Calu3 (cell line): ENCODE data around the gene PCK1. TPM values are rescaled to one million over a fixed set of nuclear protein-coding genes. Genes with fewer than 3 reads are reported as not detected.

ENCODE experiments used
- BruUV-seq: library from RNA; stranded (reverse); fragments of 400-500 nt; replicated peaks from 2 replicates; lab custom pipeline; 2021; lab: Mats Ljungman, UMichigan
- CTCF ChIA-PET: fragments of 300-600 bp; sonication (Branson Sonifier 250); formaldehyde crosslinking; loops from one replicate; lab custom pipeline; 2022; ENCODE audit warnings: antibody characterized with exemption; lab: Charles Lee
- DNase-seq: peaks from one replicate; pipeline ENCODE4 v3.0.0; 2022
- H3K27ac Mint-ChIP-seq: one replicate; pipeline ENCODE4 v1.8.0; 2022; ENCODE audit warnings: mixed read lengths; ENCODE audit not compliant: unreplicated experiment
- H3K27me3 Mint-ChIP-seq: one replicate; pipeline ENCODE4 v1.8.0; 2022; ENCODE audit warnings: mixed read lengths; ENCODE audit not compliant: unreplicated experiment
- H3K36me3 Mint-ChIP-seq: one replicate; pipeline ENCODE4 v1.8.0; 2022; ENCODE audit warnings: mild to moderate bottlenecking, moderate library complexity, mixed read lengths; ENCODE audit not compliant: insufficient read depth, unreplicated experiment
- H3K4me1 Mint-ChIP-seq: one replicate; pipeline ENCODE4 v1.8.0; 2022; ENCODE audit warnings: mild to moderate bottlenecking, low read depth, mixed read lengths; ENCODE audit not compliant: unreplicated experiment
- H3K4me3 Mint-ChIP-seq: one replicate; pipeline ENCODE4 v1.8.0; 2022; ENCODE audit warnings: mild to moderate bottlenecking, low read depth, moderate library complexity, mixed read lengths; ENCODE audit not compliant: unreplicated experiment
- H3K9me3 Mint-ChIP-seq: one replicate; pipeline ENCODE4 v1.8.0; 2022; ENCODE audit warnings: low read depth, mixed read lengths; ENCODE audit not compliant: unreplicated experiment
- intact Hi-C: fragments of 100-400 bp; cut with micrococcal nuclease; formaldehyde crosslinking; loops from one replicate; pipeline ENCODE4 v1.10.0; 2022; ENCODE audit not compliant: unreplicated experiment
- total RNA-seq: library from RNA; stranded (reverse); gene quantifications from 2 replicates; pipeline ENCODE4 v1.2.3, GENCODE V29; 2022
- TF ChIP-seq, protein P1 (sequence below): fragments of 200-600 bp; IDR thresholded peaks from one replicate; pipeline ENCODE4 v1.8.0; 2022; ENCODE audit warnings: antibody characterized with exemption; ENCODE audit not compliant: unreplicated experiment

PCK1 gene
- total RNA-seq, 1 experiment from 2014 or later, result 0.19 TPM

DNA sequence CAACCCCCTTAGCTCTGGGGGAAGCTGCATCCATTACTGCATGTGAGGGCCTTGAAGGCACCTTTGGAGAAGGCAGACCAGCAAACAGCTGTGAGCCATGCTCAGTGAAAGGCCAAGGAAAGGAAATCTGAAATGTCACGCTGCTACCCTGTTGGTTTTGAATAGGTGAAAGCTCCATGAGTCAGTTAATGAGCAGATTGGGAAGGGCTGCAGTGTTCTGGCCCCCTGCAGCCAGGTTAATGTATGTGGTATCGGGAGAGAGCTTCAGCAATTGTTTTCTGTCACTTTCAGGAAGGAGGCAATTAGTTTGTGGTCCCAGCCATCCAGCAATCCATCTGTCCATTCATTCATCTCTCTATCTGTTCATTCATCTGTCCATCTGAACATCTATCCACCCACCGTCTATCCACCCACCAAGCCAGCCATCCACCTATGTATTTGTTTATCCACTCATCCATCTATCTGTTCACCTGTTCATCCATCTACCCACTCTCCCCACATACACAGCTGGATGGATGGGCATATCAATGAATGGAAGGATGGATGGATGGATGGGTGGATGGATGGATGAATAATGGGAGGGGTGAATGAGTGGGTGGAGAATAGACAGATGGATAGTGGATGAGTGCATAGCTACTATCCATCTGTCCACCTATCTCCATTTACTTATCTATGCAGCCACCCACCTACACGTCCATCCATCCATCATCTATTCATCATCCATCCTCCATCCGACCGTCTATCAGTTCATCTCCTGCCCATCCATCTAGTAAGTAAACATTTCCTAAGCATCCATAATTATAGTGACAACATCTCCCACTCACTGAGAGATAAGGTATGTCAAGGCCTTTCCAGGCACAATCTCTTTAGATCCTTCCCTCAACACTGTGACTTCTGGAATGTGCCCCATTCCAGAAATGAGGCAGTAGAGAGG lies 16.0 kb downstream of the PCK1 start:
- Mint-ChIP-seq H3K27ac (no peak overlapping the region), H3K27me3 (peaks cover 30% of the 10 kb centered on the region), H3K36me3 (no peaks in the 10 kb centered on the region), H3K4me1 (no peaks in the 10 kb centered on the region), H3K4me3 (no peak overlapping the region), H3K9me3 (no peaks in the 10 kb centered on the region)
- BruUV-seq, result no TSS peak
- CTCF ChIA-PET, result no interaction called here
- intact Hi-C loops, result no loop called here
- TF ChIP-seq, protein P1, sequence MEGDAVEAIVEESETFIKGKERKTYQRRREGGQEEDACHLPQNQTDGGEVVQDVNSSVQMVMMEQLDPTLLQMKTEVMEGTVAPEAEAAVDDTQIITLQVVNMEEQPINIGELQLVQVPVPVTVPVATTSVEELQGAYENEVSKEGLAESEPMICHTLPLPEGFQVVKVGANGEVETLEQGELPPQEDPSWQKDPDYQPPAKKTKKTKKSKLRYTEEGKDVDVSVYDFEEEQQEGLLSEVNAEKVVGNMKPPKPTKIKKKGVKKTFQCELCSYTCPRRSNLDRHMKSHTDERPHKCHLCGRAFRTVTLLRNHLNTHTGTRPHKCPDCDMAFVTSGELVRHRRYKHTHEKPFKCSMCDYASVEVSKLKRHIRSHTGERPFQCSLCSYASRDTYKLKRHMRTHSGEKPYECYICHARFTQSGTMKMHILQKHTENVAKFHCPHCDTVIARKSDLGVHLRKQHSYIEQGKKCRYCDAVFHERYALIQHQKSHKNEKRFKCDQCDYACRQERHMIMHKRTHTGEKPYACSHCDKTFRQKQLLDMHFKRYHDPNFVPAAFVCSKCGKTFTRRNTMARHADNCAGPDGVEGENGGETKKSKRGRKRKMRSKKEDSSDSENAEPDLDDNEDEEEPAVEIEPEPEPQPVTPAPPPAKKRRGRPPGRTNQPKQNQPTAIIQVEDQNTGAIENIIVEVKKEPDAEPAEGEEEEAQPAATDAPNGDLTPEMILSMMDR, result no peak
- no peak for DNase-seq

DNA sequence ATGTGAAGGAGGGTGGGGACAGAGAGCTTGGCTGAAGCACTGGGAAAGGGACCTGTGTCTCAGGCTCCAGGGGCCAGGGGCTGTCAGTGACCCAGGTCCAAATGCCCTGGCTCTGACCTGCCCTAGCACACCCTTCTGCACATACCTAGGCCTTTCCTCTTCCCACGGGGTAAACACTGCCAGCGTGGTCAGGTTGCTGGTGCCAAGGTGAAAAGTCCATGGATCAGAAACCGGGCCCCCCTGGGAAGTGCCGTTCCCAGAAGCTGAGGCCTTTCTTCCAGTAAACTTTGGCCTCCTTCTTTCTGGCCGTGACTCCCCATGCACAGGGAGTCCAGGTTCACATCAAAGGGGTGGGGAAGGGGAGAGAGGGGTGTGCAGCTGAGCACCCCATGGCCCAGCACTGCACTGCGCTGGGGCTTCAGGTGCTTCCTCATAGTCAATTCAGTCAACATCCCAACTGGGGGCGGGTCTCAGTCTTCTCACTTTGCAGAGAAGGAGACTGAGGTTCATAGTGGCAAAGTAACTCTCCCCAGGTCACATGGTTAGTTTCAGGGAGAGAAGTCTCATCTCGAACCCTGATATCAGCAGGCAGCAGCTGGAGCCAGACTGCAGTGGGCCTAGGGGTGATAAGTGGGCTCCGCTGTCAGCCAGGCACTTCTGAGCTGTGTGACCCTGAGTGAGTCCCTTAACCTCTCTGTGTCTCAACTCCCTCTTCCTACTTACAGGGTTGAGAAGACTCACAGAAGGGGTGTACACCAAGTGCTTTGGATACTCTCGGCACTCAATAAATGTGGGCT lies 17.0 kb downstream of the PCK1 start:
- Mint-ChIP-seq H3K27me3 (peaks cover 40% of the 10 kb centered on the region), H3K4me3 (no peak overlapping the region), H3K36me3 (peaks cover 5% of the 10 kb centered on the region), H3K4me1 (peaks cover 9% of the 10 kb centered on the region), H3K27ac (no peak overlapping the region), H3K9me3 (no peaks in the 10 kb centered on the region)
- intact Hi-C loops, result no loop called here
- no TSS peak for BruUV-seq
- DNase-seq, result no peak
- TF ChIP-seq, protein P1, result no peak
- CTCF ChIA-PET, result interaction anchor here (0.9 kb wide), 1 partner anchor 17 kb away, joined by 3 read pairs; the partner anchor contains the start of gene PCK1

DNA sequence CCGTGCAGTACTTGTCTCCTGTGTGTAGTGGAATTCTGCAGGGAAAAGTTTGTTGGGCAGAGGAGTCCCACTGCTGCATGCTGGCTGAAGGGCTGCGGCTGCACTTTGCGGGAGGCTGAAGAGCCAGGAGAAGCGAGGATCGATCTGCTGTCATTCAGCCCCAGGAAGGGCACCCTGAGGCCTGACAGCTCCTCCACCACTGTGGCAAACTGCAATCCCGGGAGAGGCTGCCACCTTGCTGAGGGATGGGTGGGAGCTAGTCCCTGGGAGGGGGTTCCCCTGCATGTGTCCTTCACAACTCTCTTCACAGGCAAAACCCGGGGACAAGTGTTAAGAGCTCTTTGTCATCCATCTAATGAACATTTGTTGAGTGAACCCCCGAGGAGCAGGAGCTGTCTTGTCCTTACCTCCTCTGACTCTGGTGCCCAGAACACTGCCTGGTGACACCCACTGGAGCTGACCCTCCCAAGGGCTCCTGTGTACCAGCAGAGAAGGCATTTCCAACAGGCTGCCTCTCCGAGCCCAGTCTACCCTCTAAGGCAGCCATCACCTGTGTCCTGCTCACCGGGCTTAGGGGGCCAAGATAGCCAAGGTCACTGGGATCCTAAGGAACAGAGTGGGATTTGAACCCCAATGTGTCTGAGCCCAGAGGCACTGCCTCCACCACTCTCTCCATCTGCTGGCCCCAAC lies 17.7 kb downstream of the PCK1 start:
- Mint-ChIP-seq H3K4me1 (peaks cover 15% of the 10 kb centered on the region), H3K36me3 (peaks cover 5% of the 10 kb centered on the region), H3K27me3 (peaks cover 47% of the 10 kb centered on the region), H3K4me3 (no peak overlapping the region), H3K27ac (no peak overlapping the region), H3K9me3 (no peaks in the 10 kb centered on the region)
- CTCF ChIA-PET, result interaction anchor here (0.9 kb wide), 1 partner anchor 18 kb away, joined by 3 read pairs; the partner anchor contains the start of gene PCK1
- DNase-seq, result no peak
- TF ChIP-seq, protein P1, result no peak
- BruUV-seq, result no TSS peak
- intact Hi-C loops, result no loop called here

DNA sequence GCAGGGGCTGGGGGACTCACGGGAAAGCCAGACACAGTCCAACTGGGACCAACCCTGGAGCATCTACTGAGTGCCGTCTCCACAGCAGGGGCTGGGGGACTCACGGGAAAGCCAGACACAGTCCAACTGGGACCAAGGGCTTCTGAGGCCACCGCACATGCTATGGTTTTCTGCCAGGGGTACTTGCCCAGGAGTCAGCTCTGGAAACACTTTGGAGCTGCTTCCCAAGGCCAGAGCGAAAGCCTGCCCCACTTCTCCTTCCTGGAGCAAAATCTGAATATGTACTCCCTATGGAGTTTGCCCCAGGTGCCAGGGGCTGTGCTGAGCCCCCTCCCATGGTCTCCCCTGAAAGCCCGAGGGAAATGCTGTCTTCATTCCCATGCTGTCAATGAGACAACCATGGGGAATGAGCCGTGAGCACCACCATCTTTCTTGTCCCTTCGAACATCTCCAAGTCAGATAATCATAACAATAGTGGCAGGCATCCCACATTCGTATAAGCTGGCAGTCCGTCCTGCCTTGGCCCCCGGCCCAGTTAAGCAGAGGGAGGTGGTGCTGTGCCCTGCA lies 18.5 kb downstream of the PCK1 start:
- TF ChIP-seq, protein P1, result no peak

More for the DNA sequence above, 18.5 kb downstream of the PCK1 start:
- Mint-ChIP-seq H3K4me3 (no peak overlapping the region), H3K27me3 (peaks cover 55% of the 10 kb centered on the region), H3K4me1 (peaks cover 18% of the 10 kb centered on the region), H3K9me3 (no peaks in the 10 kb centered on the region), H3K36me3 (peaks cover 5% of the 10 kb centered on the region), H3K27ac (no peak overlapping the region)
- BruUV-seq, result no TSS peak
- DNase-seq, result no peak
- intact Hi-C loops, result no loop called here
- CTCF ChIA-PET, result no interaction called here
